DOHH2 (cell line): ENCODE measurements around the gene MADCAM1.

Experiments used
- H3F3A ChIP-seq: fragments of 200-600 bp; sonication (generic), shearing (Covaris generic); 2 replicates; pipeline ENCODE4 v1.6.0; 2016; ENCODE audit warnings: antibody characterized with exemption, mild to moderate bottlenecking; ENCODE audit not compliant: control insufficient read depth, insufficient read depth
- H3K27ac ChIP-seq: fragments of 200-600 bp; sonication (generic); 2 replicates; pipeline ENCODE4 v1.5.1; 2014; ENCODE audit warnings: low read depth, mild to moderate bottlenecking, low read length, moderate library complexity
- H3K27me3 ChIP-seq: fragments of 200-600 bp; sonication (generic); 2 replicates; pipeline ENCODE4 v1.6.1; 2014; ENCODE audit warnings: mild to moderate bottlenecking, low read length, mixed read lengths; ENCODE audit not compliant: control insufficient read depth
- H3K36me3 ChIP-seq: fragments of 200-600 bp; sonication (generic); 2 replicates; pipeline ENCODE4 v1.6.1; 2014; ENCODE audit warnings: mild to moderate bottlenecking, low read length, moderate library complexity, mixed read lengths; ENCODE audit not compliant: control insufficient read depth
- H3K4me1 ChIP-seq: fragments of 200-600 bp; sonication (generic); 2 replicates; pipeline ENCODE4 v1.6.1; 2014; ENCODE audit warnings: mild to moderate bottlenecking, low read length, mixed read lengths; ENCODE audit not compliant: control insufficient read depth
- H3K4me2 ChIP-seq: fragments of 200-600 bp; sonication (generic); 2 replicates; pipeline ENCODE4 v1.6.0; 2014; ENCODE audit warnings: mild to moderate bottlenecking, low read length, moderate library complexity
- H3K4me3 ChIP-seq: fragments of 200-600 bp; sonication (generic); 2 replicates; pipeline ENCODE4 v1.5.1; 2014; ENCODE audit warnings: mild to moderate bottlenecking, low read length, mixed read lengths
- H3K79me2 ChIP-seq: fragments of 200-600 bp; sonication (generic); 2 replicates; pipeline ENCODE4 v1.6.1; 2014; ENCODE audit warnings: mild to moderate bottlenecking, low read length, mixed read lengths; ENCODE audit not compliant: control insufficient read depth
- H3K9me2 ChIP-seq: fragments of 200-600 bp; sonication (generic); replicated peaks from 2 replicates; pipeline ENCODE4 v1.6.1; 2014; ENCODE audit warnings: mild to moderate bottlenecking, low read length, mixed read lengths; ENCODE audit not compliant: control insufficient read depth
- H3K9me3 ChIP-seq: fragments of 200-600 bp; sonication (generic); 2 replicates; pipeline ENCODE4 v1.6.1; 2014; ENCODE audit warnings: antibody characterized with exemption, low read length, mixed read lengths; ENCODE audit not compliant: control insufficient read depth, insufficient read depth
- H4K20me1 ChIP-seq: fragments of 200-600 bp; sonication (generic); 2 replicates; pipeline ENCODE4 v1.6.0; 2014; ENCODE audit warnings: low read depth, mild to moderate bottlenecking, antibody characterized with exemption, low read length, moderate library complexity; ENCODE audit not compliant: control insufficient read depth, insufficient read depth
- CTCF ChIP-seq: fragments of 200-600 bp; sonication (generic); IDR thresholded peaks from one replicate; pipeline ENCODE4 v1.5.1; 2014; ENCODE audit warnings: antibody characterized with exemption, mild to moderate bottlenecking, low read depth, low read length; ENCODE audit not compliant: poor library complexity, severe bottlenecking
- EZH2phosphoT487 ChIP-seq: fragments of 200-600 bp; sonication (generic); IDR thresholded peaks from 2 replicates; pipeline ENCODE4 v1.6.1; 2017; ENCODE audit warnings: borderline replicate concordance, mild to moderate bottlenecking, antibody characterized with exemption, low read length, moderate library complexity, mixed read lengths

Gene MADCAM1

GRCh38 chr19:493391-494170 lies 2.7 kb upstream of the MADCAM1 start:
- H3K36me3 ChIP-seq: peaks cover 1% of the 10 kb centered on the region; the same call in 1 of the 2 replicates
- H4K20me1 ChIP-seq: no peaks in the 10 kb centered on the region
- H3F3A ChIP-seq: peaks cover 6% of the 10 kb centered on the region
- H3K79me2 ChIP-seq: no peaks in the 10 kb centered on the region
- no peak overlapping the region for H3K4me2 ChIP-seq
- no peak for TF ChIP-seq CTCF
- TF ChIP-seq EZH2phosphoT487: no peak
- H3K27ac ChIP-seq: no peak overlapping the region
- H3K4me1 ChIP-seq: peaks cover 8% of the 10 kb centered on the region; the same call in 1 of the 2 replicates
- no peak overlapping the region for H3K4me3 ChIP-seq
- H3K9me3 ChIP-seq: peaks cover 10% of the 10 kb centered on the region; the same call in 1 of the 2 replicates
- H3K9me2 ChIP-seq: no peaks in the 10 kb centered on the region
- peaks cover 8% of the 10 kb centered on the region for H3K27me3 ChIP-seq

GRCh38 chr19:494171-495080 lies 1.9 kb upstream of the MADCAM1 start:
- H4K20me1 ChIP-seq: no peaks in the 10 kb centered on the region
- peaks cover 10% of the 10 kb centered on the region; the same call in 1 of the 2 replicates for H3K9me3 ChIP-seq
- H3K36me3 ChIP-seq: no peaks in the 10 kb centered on the region
- peaks cover 6% of the 10 kb centered on the region for H3F3A ChIP-seq
- no peak overlapping the region for H3K4me2 ChIP-seq
- no peaks in the 10 kb centered on the region for H3K79me2 ChIP-seq
- H3K27me3 ChIP-seq: peaks cover 8% of the 10 kb centered on the region
- H3K27ac ChIP-seq: no peak overlapping the region
- peaks cover 7% of the 10 kb centered on the region; the same call in 1 of the 2 replicates for H3K4me1 ChIP-seq
- H3K9me2 ChIP-seq: no peaks in the 10 kb centered on the region
- no peak overlapping the region for H3K4me3 ChIP-seq
- TF ChIP-seq EZH2phosphoT487: no peak
- TF ChIP-seq CTCF: no peak

GRCh38 chr19:495081-495401 lies 1.2 kb upstream of the MADCAM1 start:
- Histone ChIP-seq H3K4me3 (no peak overlapping the region), H3K36me3 (no peaks in the 10 kb centered on the region), H3K27ac (no peak overlapping the region), H3K9me2 (no peaks in the 10 kb centered on the region), H3K79me2 (no peaks in the 10 kb centered on the region), H3F3A (peaks cover 6% of the 10 kb centered on the region), H3K4me1 (0 out of 2 replicates have a peak, but pooled peaks cover 3% of the 10 kb centered on the region), H4K20me1 (no peaks in the 10 kb centered on the region), H3K9me3 (peaks cover 10% of the 10 kb centered on the region; the same call in 1 of the 2 replicates), H3K4me2 (no peak overlapping the region), H3K27me3 (peaks cover 8% of the 10 kb centered on the region)
- no peak for TF ChIP-seq EZH2phosphoT487
- no peak for TF ChIP-seq CTCF
